ENCODE data around the gene ACER3. TPM values are rescaled to one million over a fixed set of nuclear protein-coding genes. Genes with fewer than 3 reads are reported as not detected.
A peak's percentile ranks its signal among the peaks of the same experiment; 100 is the strongest.
"Not testable (repeated sequence)": the region's sequence is repeated elsewhere in the genome, so short reads cannot be mapped to it uniquely, and the experiment has no call there.

Gene ACER3
- total RNA-seq, 1 experiment from 2014 or later: 12.5 TPM

DNA sequence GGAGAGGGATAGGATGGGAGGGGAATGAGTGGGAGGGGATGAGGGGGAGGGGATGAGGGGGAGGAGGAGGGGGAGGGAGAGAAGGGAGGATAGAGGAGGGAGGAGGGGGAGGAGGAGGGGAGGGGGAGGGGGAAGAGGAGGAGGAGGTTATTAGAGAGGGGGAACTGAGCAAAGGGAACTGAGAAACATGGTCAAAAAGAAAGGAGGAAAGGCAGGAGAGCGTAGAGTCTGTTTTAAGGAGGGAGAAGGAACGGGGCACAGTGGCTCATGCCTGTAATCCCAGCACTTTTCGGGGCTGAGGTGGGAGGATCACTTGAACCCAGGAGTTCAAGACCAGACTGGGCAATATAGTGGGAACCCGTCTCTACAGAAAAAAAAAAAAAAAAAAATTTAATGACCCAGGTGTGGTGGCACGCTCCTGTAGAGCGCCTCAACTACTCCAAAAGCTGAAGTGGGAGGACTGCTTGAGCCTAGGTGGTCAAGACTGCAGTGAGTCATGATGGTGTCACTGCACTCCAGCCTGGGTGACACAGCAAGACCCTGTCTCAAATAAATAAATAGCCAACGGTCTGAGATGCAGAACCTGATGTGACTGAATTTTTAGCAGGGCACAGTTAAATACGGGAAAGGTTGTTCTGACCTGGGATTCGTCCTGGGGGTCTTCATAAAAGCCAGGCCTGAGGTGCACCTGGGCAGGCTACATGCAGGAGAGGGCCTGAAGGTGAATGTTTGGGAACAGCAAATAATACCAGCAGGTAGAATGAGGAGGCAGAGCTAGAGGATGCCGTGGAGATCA, 177.5 kb downstream of the ACER3 start:
- no peak for DNase-seq (ENCODE audit: low read depth)

DNA sequence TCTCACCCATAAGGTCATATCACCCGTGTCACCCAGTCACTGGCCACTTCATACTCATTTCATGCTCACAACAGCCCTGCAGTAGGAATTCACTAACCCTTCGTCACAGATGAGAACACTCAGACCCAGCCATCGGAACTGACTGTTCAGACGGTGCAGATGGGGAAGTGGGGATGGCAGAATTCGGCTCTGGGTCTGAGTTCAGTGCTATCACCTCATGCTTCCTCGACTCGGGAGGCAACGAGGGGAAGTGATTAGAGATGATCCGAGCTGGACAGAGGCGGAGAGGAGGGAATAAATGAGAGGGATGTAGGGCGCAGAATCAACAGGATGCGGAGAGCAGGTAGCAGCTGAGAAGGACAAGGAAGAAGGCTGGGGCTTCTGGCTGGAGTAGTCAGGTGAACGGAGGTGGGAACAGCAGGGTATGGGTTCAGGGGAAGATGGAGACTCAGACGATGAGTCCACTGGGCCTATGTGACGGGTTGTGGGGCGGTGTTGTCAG, 178.2 kb downstream of the ACER3 start:
- no peak for DNase-seq (ENCODE audit: low read depth)

DNA sequence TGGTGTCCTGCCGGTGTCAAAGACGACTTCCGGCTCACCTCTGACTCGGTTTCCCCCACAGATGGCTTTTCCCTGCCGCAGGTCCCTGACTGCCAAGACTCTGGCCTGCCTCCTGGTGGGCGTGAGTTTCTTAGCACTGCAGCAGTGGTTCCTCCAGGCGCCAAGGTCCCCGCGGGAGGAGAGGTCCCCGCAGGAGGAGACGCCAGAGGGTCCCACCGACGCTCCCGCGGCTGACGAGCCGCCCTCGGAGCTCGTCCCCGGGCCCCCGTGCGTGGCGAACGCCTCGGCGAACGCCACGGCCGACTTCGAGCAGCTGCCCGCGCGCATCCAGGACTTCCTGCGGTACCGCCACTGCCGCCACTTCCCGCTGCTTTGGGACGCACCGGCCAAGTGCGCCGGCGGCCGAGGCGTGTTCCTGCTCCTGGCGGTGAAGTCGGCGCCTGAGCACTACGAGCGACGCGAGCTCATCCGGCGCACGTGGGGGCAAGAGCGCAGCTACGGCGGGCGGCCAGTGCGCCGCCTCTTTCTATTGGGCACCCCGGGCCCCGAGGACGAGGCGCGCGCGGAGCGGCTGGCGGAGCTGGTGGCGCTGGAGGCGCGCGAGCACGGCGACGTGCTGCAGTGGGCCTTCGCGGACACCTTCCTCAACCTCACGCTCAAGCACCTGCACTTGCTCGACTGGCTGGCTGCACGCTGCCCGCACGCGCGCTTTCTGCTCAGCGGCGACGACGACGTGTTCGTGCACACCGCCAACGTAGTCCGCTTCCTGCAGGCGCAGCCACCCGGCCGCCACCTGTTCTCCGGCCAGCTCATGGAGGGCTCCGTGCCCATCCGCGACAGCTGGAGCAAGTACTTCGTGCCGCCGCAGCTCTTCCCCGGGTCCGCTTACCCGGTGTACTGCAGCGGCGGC, 179.0 kb downstream of the ACER3 start:
- DNase-seq (ENCODE audit: low read depth): peak; percentile 39

DNA sequence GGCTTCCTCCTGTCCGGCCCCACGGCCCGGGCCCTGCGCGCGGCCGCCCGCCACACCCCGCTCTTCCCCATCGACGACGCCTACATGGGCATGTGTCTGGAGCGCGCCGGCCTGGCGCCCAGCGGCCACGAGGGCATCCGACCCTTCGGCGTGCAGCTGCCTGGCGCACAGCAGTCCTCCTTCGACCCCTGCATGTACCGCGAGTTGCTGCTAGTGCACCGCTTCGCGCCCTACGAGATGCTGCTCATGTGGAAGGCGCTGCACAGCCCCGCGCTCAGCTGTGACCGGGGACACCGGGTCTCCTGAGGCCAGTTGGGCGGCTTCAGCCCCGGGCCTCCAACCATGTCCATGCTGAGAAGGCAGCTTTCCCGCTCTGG, 179.7 kb downstream of the ACER3 start:
- DNase-seq (ENCODE audit: low read depth): no peak

DNA sequence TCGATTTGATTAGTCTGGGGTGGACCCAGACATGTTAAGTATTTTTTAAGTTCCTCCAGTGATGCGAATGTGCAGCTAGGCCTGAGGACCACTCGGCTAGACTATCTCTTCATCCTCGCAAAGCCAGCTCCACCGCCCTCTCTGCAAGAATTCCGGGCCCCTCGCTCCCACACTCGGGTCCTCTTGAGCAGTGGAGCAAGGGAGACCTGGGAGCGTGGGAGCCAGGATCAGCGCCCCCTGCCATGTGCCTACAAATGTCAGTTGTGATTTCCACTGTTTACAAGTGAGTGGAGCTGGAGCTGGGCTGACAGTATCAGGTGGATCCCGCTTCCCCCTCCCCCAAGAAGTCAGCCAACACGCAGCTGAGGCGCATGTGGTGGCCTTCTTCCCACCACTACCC, 180.2 kb downstream of the ACER3 start:
- DNase-seq (ENCODE audit: low read depth): no peak

DNA sequence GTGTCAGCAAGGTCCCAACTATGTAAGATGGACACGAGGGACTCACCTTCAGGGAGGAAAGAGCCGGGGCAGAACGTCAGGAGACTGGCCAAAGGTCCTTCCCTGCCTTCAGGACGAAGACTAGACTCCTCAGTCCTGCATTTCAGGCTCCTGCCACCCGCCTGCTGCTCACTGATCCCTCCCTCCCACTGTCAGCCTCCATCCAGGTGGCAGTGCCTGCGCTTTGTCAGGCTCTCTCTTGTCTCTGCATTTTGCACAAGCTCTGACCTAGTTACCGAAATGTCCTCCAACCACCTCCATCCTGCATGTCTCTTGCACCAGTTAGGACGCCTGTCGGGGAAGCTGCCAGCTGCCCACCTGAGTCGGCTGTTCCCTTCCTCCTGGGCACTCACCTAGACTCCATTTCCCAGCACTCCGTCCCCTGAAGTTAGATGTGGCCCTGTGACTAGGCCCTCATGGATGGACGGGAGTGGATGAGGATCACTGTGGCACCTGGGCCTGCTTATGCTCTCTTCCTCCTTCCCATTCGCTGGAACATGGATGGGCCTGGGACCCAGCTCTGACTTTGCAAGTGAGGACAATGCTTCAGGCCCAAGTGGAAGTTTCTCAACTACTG, 181.5 kb downstream of the ACER3 start:
- no peak for DNase-seq (ENCODE audit: low read depth)

DNA sequence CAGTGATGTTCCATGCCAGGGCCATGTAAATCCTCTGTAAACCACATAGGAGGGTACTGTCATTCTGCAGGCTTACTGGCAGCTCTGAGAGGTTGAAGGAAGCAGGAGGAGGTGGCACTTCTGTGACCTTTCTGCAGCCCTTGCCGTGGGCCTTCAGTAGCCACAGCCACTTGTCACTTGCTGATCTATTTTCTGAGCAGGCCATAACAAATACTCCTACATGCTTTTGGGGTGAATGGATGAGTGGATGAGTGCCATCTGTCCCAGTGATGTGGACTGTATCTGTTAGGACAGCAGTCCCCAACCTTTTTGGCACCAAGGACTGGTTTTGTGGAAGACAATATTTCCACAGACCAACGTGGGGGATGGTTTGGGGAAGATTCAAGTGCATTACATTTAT, 183.6 kb downstream of the ACER3 start:
- DNase-seq (ENCODE audit: low read depth): no peak

DNA sequence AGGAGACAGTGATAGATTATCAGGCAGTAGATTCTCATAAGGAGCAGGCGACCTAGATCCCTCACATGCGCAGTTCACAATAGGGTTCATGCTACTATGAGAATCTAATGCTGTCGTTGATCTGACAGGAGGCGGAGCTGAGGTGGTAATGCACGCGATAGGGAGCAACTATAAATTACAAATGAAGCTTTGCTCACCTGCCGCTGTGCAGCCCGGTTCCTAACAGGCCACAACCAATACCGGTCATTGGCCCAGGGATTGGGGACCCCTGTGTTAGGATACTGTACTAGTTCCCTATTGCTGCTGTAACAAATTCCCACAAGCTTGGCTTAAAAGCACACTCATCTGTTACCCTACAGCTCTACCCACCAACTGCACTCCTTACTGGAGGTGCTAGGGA, 184.2 kb downstream of the ACER3 start:
- no peak for DNase-seq (ENCODE audit: low read depth)

DNA sequence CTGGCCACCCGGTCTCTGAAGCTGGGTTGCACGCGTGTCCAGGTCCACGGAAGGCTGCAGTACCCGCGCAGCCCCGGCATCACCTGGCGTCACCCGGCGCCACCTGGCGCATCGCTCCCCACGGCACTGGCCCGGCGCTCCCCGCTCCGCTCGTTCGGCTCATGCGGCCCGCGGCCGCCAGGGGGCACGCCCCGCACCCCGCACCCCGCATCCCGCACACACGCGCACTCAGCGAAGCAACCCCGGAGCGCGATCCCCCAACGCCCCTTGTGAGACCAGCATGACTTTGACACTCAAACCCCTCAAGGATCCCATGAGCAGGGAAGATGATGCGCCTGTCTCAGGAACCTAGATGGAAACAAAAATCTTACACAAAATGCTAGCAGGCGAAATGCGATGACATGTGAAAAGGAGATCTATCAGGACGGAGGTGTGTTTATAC, 185.4 kb downstream of the ACER3 start:
- no peak for DNase-seq (ENCODE audit: low read depth)

DNA sequence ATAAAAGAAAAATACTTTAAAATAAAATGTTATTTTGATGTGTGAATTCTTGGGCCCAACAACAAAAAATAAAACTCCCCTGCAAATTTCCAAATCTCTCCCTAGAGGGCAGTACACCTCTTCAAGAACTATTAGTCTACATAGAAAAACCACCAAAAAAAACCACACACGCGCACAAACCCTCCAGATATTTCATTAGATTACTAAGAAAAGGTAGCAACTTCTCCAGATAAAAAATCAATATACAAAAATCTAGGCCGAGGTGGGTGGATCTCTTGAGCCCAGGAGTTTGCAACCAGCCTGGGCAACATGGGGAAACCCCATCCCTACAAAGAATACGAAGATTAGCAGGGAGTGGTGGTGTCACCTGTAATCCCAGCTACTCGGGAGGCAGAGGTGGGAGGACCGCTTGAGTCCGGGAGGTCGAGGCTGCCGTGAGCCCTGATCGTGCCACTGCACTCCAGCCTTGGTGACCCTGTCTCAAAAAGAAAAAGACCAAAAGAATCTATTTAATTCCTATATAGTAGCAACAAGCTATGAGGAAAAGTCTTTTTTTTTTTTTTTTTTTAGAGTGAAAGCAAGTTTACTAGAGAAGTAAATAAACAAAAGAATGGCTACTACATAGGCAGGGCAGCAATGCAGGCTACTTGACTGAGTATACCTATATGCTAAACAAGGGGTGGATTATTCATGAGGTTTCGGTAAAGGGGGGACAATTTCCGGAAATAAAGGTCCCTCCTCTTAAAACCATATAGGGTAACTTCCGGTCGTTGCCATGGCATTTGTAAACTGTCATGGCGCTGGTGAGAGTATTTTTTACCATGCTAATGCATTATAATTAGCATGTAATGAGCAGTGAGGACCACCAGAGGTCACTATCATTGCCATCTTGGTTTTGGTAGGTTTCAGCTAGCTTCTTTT, 186.5 kb downstream of the ACER3 start:
- peak; percentile 93 for DNase-seq (ENCODE audit: low read depth)

DNA sequence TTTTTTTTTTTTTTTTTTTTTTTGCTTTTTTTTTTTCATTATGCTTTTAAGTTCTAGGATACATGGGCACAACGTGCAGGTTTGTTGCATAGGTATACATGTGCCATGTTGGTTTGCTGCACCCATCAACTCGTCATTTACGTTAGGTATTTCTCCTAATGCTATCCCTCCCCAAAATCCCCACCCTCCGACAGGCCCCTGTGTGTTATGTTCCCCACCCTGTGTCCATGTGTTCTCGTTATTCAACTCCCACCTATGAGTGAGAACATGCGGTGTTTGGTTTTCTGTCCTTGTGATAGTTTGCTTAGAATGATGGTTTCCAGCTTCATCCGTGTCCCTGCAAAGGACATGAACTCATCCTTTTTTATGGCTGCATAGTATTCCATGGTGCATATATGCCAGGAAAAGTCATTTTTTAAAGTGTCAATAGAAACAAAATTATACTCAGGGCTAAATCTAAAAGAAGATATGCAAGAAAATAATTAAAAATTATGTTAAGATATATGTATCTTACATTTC, 187.3 kb downstream of the ACER3 start:
- not testable (repeated sequence) for DNase-seq (ENCODE audit: low read depth)

DNA sequence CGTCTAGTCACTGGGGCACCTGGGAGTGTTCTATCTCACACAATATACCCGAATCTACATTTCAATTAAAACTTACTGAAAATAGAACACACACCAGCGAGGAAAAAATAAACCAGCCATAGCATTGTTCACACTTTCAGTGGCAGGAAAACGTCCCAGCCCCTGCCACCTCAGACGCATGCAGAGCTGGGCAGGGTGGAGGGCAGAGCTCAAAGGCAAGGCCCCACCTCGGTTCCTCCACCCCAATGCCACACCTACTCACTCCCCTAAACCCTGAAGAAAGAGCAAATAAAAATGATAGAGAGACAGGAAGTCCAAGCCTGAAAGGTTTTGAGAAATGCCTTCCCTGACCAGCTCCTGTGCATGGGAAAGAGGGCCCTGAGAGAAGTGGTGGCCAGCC, 188.3 kb downstream of the ACER3 start:
- DNase-seq (ENCODE audit: low read depth): no peak

DNA sequence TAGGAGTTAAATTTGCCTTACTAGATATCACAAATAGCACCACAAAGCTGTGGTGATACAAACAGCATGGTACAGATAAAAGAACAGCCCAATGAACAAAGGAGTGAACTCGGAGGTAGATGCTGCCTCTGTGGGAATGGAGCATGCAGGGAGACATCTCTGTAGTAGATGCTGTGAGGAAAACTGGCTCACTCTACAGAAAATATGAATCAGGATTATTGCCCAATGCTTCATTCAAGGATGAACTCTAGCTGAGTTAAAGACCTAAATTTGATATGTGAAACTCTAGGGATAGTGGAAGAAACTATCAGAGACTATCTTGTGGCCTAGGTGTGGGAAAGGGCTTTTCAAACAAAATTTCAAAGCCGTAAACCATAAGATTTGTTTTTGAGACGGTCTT, 190.8 kb downstream of the ACER3 start:
- DNase-seq (ENCODE audit: low read depth): no peak

DNA sequence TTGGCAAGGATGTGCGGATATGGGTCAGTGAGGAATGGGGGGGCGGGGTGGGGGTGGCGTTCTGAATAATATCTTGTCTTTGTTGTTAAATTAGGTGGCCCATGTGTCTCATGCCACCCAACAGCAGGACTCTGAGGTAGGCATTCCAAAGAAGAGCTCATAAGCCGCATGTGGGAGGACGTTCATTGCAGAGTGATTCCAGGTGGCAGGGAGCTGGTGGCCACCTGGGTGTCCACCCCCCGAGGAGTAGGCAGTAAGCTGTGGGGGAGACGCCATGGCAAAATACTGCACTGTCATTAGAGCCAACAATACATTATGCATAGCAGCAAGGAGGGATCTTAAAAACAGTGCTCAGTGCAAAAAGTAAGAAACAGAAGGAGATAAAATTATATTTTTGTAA, 191.8 kb downstream of the ACER3 start:
- no peak for DNase-seq (ENCODE audit: low read depth)

DNA sequence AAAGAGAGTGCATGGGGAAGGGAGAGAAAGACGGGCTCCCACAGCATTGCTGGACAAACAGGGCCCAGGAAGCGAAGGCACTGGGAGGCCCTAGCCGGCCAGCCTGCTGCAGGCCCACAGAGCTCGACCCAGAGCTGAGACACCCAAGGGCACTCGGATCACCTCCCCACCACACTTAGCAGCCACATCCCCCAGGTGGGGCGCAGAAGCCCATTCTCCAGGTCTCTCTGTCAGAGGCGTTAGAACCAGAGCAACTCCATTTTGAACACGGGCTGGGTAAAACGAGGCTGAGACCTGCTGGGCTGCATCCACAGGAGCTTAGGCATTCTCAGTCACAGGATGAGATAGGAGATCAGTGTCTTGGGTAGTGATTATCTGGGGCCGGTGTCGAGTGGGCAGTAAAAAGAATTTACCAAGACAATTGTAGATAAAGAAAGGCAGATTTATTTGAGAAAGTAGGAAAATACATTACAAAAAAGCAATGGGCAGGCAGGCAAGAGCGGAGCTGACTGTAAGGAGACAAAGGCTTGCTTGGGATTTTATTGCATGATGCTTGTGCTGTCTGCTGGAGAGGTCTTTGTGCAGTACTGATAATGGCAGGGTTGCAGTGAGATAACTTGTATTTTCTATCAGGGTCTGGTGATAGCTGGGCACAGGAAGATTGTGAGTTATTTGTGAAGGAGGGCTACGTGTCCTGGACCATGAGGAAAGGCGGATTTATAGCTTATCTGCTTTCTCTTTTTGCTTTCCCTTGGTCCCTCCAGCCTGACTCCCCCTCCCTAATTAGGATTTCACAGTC, 192.7 kb downstream of the ACER3 start:
- DNase-seq (ENCODE audit: low read depth): no peak

DNA sequence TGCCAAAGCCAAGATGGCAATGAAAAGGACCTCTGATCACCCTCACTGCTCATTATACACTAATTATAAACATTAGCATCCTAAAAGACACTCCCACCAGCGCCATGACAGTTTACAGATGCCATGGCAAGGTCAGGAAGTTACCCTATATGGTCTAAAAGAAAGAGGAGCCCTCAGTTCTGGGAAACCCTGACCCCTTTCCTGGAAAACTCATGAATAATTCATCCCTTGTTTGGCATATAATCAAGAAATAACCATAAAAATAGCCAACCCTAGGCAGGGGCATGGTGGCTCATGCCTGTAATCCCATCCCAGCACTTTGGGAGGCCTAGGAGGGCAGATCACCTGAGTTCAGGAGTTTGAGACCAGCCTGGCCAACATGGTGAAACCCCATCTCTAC, 193.4 kb downstream of the ACER3 start:
- DNase-seq (ENCODE audit: low read depth): no peak

DNA sequence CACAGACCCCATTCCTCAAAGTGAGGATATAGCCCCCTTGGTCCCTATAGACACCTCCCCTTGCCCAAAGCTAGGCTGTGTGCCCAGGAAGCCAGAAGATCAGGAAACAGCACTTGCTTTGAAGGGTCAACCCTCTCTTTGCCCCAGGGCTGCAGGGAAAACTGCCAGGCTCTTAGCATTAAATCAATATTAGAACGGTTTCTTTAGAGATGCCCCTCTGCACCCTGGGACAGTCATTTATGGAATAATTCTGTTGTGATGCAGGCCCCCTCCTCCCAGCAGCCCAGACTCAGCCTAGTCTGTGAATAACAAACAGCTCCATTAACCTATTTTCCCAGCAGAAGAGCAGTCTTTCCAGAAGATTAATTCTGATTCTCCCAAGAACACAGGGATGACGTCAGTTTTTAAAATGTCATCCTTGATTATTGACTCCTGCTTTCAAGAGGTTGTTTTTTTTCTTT, 194.4 kb downstream of the ACER3 start:
- DNase-seq (ENCODE audit: low read depth): no peak

DNA sequence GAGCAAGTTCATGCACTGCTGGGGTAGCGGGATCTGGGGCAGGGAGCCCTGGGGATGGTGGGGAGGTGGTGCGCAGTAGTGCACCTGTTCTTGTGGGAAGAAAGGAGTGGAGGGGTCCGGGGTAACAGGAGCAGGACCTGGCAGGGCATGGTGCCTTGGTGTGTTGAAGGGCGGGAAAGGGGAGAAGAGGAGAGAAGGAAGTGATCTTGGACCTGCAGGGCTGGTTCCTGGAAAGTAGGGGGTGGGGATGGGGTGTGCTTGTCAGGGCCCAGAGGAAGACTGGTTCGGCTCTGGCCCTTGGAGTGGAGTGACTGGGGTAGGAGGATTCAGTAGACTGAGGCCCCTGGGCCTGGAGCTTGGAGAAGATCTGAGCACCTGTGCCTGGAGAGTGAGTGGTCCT, 195.2 kb downstream of the ACER3 start:
- DNase-seq (ENCODE audit: low read depth): no peak

DNA sequence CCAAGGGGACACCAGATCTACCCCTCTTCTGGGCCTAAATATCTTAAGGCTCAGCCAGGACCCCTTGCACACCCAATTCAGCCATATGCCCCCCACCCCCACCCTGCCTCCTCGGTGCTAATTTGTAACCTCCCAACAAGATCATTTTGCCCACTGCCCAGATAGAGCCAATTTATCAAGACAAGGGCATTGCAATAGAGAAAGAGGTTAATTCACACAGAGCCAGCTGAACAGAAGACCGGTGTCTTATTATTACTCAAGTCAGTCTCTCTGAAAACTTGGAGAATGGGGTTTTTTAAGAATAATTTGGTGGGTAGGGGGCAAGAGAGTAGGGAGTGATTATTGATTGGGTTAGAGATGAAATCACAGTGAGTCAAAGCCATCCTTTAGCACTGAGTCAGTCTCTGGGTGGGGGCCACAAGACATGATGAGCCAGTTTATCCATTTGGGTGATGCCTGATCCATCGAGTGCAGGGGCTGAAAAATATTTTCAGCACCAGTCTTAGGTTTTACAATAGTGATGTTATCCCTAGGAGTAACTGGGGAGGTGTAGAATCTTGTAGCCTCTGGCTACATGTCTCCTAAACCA, 196.2 kb downstream of the ACER3 start:
- no peak for DNase-seq (ENCODE audit: low read depth)
